SK-N-DZ (cell line): ENCODE results near the gene WWC1.
"Not testable (repeated sequence)": the region's sequence is repeated elsewhere in the genome, so short reads cannot be mapped to it uniquely, and the experiment has no call there.

Source experiments
- DNase-seq: peaks from one replicate; pipeline ENCODE4 v3.0.0-alpha.2; 2015; ENCODE audit warnings: low spot score

WWC1 gene

GRCh38 chr5:168307925-168308584, 16.6 kb downstream of the WWC1 start:
- DNase-seq: no peak

DNA sequence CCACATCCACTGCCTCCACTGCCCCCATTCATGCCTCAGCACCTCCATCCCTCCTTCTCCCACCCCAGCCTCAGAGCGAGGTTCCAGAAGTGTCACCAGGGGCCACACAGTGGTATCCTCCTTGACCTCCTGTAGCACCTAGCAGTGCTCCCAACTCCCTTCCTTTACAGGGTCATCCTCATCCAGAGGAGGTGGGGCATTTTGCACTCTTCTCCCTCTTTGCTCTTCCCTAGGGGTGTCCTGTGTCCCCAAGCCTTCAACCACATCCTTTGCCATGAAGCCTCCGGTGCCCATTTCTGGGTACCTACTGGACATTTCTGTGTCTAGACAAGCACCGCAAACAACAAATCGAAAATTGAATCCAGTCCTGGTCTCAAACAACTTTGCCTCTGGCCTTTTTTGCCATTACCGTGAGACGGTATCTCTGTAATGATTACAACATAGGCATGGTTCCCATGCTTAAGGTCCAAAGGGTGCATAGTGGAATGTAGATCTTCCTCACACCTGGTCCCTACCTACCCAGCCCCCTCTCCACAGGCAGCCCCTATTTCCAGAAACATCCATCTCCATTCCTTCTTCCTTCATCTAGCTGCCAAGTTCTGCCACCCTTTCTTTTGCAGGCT, 17.6 kb downstream of the WWC1 start:
- DNase-seq: no peak

- DNase-seq: not testable (repeated sequence)
Measured at GRCh38 chr5:168310541-168310940, 19.1 kb downstream of the WWC1 start.

DNA sequence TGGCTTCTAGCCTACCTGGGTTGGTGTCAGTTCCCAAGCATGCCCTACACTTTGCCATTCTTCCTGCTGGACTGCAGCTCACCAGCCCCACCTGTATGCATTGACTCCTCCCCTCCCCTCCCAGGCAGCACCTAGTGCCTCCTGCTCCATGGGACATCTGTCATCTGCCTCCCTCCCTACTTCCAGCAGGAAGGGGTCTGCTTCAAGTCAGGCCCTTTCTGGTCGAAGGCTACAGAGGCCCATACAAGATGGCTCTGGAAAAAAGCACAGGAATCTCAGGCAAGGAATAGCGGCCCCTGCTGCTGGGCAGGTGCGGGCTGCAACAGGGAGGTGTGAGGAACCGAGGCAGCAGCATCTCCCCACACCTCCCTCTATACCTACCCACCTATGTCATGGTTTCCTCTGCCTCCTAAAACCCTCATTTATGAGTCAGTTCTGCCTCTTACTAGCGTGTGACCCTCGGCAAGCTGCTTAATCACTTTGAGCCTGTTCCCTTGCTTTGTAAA, 19.7 kb downstream of the WWC1 start:
- no peak for DNase-seq

DNA sequence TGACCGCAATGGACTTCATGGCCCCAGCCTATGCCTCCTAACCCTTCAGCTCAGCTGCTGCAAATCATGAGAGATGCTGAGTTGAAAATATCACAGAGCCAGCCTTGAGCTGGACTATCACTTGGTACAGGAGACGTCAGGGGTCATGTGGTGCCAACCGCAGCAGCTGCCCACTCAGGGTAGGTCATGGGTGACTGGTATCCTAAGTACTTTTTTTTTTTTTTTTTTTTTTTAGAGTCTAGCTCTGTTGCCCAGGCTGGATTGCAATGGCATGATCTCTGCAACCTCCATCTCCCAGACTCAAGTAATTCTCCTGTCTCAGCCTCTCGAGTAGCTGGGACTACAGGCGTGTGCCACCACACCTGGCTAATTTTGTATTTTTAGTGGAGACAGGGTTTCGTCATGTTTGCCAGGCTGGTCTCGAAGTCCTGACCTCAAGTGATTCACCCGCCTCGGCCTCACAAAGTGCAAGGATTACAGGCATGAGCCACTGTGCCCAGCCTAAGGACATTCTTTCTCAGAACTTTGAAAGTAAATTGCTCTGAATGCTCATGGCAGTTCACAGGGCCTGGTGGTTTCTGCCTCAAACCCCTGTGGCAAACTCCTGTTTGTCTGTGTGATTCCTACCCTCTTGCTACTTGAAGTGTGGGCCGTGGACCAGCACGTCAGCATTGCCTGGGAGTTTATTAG, 21.3 kb downstream of the WWC1 start:
- no peak for DNase-seq

- no peak for DNase-seq
Measured at GRCh38 chr5:168313596-168314204, 22.3 kb downstream of the WWC1 start.

GRCh38 chr5:168314735-168315411, 23.4 kb downstream of the WWC1 start:
- no peak for DNase-seq

- no peak for DNase-seq
Measured at GRCh38 chr5:168315416-168316138, 24.1 kb downstream of the WWC1 start.

- no peak for DNase-seq
Measured at GRCh38 chr5:168316139-168316578, 24.7 kb downstream of the WWC1 start.

DNA sequence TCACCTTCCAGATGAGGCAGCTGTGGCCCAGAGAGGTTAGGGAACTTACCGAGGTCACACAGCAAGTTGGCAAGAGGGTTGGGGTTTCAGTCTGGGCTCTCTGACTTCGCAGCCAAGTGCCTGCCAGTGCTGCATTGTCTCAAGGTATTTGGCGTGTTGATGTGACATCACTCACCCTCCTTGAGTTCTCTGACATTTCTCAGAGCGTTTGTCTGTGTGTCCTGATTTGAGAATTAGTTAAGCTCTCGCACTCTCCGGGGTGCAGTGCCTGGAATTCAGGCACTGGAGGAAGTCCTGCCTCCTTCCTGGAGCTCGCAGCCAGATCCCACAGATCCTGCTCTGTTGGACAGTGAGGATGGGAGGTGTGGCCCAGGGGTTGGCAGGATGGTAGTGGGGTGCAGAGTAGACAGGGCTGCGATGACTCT, 25.7 kb downstream of the WWC1 start:
- no peak for DNase-seq

GRCh38 chr5:168317521-168318147, 26.2 kb downstream of the WWC1 start:
- peak; percentile 90 for DNase-seq

DNA sequence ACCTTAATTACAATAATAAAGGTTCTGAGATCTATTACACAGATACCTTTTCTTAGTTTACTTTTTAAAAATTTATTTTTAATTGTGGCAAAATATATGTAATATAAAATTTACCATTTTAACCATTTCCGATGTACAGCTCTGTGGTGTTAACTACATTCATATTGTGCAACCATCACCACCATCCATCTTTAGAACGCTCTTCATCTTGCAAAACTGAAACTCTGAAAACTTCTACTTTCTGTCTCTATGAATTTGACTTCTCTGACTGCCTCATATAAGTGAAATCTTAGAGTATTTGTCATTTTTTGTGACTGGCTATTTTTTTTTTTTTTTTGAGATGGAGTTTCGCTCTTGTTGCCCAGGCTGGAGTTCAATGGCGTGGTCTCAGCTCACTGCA, 26.8 kb downstream of the WWC1 start:
- DNase-seq: no peak

- DNase-seq: no peak
Measured at GRCh38 chr5:168319774-168320173, 28.3 kb downstream of the WWC1 start.

DNA sequence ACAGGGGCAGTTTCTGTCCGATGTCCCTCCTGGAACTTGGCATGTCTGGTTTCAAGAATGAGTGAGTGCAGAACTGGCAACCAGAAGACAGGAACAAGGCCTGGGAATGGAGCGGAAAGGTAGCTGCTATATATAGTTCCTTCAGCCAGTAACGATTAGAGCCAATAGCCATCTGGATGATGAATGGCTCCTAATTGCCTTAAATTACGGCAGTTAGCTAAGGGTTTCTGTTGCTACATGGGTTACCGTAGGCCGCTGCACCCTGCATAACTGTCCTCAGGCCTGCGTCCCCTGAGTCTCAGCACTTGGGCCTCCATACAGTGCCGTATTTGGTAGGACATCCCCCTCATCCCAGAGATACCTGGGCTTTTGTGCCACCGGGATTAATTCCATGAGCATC, 29.4 kb downstream of the WWC1 start:
- peak; percentile 73 for DNase-seq

DNA sequence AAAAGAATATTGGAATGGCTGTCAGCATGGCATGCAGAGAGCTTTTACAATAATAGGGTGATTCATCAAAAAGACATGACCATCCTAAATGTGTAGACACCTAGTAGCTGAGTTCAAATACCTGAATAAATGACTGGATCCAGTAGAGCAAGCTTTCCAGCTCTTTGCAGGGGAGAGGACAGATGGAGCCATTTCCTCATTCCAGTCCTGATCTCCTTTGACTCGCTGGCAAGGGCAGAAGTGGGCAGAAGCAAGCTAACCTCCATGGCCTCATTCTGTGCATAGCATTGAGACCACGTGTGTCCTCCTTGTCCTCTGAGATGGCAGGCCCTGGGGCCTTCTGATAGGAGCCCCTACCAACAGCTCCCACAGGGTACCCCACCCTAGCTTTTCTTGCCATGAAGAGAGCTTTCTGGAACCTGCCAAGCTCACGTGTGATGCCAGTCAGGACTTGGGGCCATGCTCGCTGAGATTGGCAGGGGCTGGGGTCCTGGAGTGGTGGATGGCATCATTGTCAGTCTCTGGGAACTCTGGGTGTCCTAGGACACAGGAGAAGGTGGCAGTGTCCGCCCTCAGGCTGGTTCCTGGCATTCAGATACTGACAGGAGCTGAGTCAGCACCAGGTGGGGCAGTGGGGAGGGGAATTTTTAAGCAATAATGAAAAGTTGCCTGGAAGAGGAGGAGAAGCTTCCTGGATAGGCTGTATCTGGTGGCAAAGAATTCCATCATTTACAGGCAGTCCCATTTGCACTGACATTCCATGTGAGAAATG, 33.6 kb downstream of the WWC1 start:
- DNase-seq: no peak

DNA sequence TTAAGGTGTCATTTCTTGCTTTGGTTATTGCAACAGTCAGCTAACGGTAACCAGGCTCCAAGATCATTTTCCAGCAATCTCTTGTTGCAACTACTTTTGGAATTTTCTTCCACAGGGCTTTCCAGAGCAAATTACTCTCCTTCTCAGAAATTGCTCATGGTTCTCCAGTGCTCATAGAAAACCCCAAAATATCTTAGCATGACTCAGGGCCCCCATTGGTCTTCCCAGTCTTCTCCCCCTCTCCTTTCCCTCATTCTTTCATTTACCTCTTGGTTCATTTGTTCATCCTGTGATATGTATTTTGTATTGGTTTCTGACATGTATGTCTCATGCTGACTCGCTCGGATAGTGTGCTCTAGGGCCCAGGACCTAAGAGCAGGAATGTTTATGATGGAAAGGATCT, 35.6 kb downstream of the WWC1 start:
- DNase-seq: no peak

- DNase-seq: no peak
Measured at GRCh38 chr5:168327451-168327850, 36.0 kb downstream of the WWC1 start.

- DNase-seq: no peak
Measured at GRCh38 chr5:168327994-168328393, 36.5 kb downstream of the WWC1 start.

DNA sequence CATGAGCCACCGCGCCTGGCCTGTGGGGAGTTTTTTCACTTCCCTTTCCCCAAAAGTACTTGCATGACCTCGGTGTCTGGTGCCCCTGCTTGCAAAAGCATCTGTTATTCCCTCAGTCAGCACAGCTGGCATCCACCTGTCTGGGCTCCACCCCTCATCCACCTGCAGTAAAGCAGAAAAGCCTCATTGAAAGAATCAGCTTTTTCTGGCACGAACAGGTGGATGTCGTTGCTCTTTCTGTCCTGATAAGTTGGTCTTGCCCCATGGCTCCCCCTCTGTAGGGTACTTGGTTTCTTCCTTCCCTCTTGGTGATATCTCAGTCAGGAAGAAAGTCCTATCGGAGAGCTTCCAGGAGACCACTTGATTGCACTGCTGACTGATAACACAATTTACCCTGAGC, 37.4 kb downstream of the WWC1 start:
- peak; percentile 50 for DNase-seq

- no peak for DNase-seq
Measured at GRCh38 chr5:168329302-168329701, 37.9 kb downstream of the WWC1 start.
